T-helper 2 cell (primary cell): ENCODE results near the gene PROKR2.

Experiments used
- DNase-seq, 5 experiments: peaks; one replicate each; pipeline versions ENCODE4 v3.0.0 to v3.0.0-alpha.2; 2012 to 2022

The PROKR2 gene

GRCh38 chr20:5279661-5280060, 37.1 kb downstream of the PROKR2 start:
- no peak for DNase-seq

- no peak for DNase-seq
Measured at GRCh38 chr20:5272268-5272667, 44.5 kb downstream of the PROKR2 start.

- no peak for DNase-seq
Measured at GRCh38 chr20:5270603-5271002, 46.2 kb downstream of the PROKR2 start.

- no peak for DNase-seq
Measured at GRCh38 chr20:5268449-5268848, 48.3 kb downstream of the PROKR2 start.

GRCh38 chr20:5267092-5267491, 49.7 kb downstream of the PROKR2 start:
- no peak for DNase-seq
